Neuronal stem cell (in vitro differentiated cells): ENCODE results near the gene SNRNP200.

Experiments used
- DNase-seq: peaks from one replicate; pipeline ENCODE4 v3.0.0-alpha.2; 2013; ENCODE audit warnings: low spot score
- H2AFZ ChIP-seq: one replicate; pipeline ENCODE4 v1.6.1; 2013; ENCODE audit warnings: mild to moderate bottlenecking, low read length, inconsistent platforms
- H2AK5ac ChIP-seq: 2 replicates; pipeline ENCODE4 v1.6.1; 2013; ENCODE audit warnings: low read depth, mild to moderate bottlenecking, inconsistent platforms, low read length, moderate library complexity, mixed read lengths
- H2BK120ac ChIP-seq: 2 replicates; pipeline ENCODE4 v1.6.1; 2013; ENCODE audit warnings: low read depth, mild to moderate bottlenecking, inconsistent platforms, low read length, moderate library complexity, mixed read lengths
- H2BK12ac ChIP-seq: one replicate; pipeline ENCODE4 v1.6.1; 2013; ENCODE audit warnings: low read length, inconsistent platforms
- H2BK15ac ChIP-seq: 2 replicates; pipeline ENCODE4 v1.6.1; 2013; ENCODE audit warnings: mild to moderate bottlenecking, low read length, inconsistent platforms, mixed read lengths
- H2BK5ac ChIP-seq: one replicate; pipeline ENCODE4 v1.6.1; 2013; ENCODE audit warnings: inconsistent platforms, mild to moderate bottlenecking, low read length, moderate library complexity
- H3K14ac ChIP-seq: one replicate; pipeline ENCODE4 v1.6.1; 2013; ENCODE audit warnings: low read length, inconsistent platforms
- H3K18ac ChIP-seq: 2 replicates; pipeline ENCODE4 v1.6.1; 2013; ENCODE audit warnings: low read length, inconsistent platforms
- H3K23ac ChIP-seq: 2 replicates; pipeline ENCODE4 v1.6.1; 2013; ENCODE audit warnings: low read depth, mild to moderate bottlenecking, mixed read lengths, low read length, inconsistent platforms; ENCODE audit not compliant: poor library complexity
- H3K27ac ChIP-seq: replicated peaks from 3 replicates; pipeline ENCODE4 v1.5.1; 2013; ENCODE audit warnings: low read length, inconsistent platforms
- H3K27me3 ChIP-seq, 3 experiments: 2 replicates each; pipeline ENCODE4 v1.6.1; 2013; ENCODE audit warnings: low read length in 3 of 3, mild to moderate bottlenecking in 2 of 3, inconsistent platforms in 1 of 3, low read depth in 1 of 3, mixed read lengths in 1 of 3, moderate library complexity in 1 of 3; ENCODE audit not compliant: control insufficient read depth in 3 of 3, insufficient read depth in 3 of 3
- H3K36me3 ChIP-seq, 2 donors: replicated peaks in 1 of 2; 2 replicates each; pipeline ENCODE4 v1.6.1; 2013; ENCODE audit warnings: low read length in 2 of 2; ENCODE audit not compliant: control insufficient read depth in 2 of 2, insufficient read depth in 2 of 2
- H3K4ac ChIP-seq: 2 replicates; pipeline ENCODE4 v1.6.1; 2013; ENCODE audit warnings: inconsistent platforms, mild to moderate bottlenecking, low read length, moderate library complexity
- H3K4me1 ChIP-seq, 2 donors: 1 replicate in 1 of 2; 2 replicates in 1 of 2; pipeline ENCODE4 v1.6.1; 2013; ENCODE audit warnings: low read length in 2 of 2, low read depth in 1 of 2; ENCODE audit not compliant: control insufficient read depth in 2 of 2, insufficient read depth in 1 of 2
- H3K4me2 ChIP-seq: one replicate; pipeline ENCODE4 v1.6.1; 2013; ENCODE audit warnings: mild to moderate bottlenecking, low read length, inconsistent platforms; ENCODE audit not compliant: insufficient read depth, poor library complexity, severe bottlenecking
- H3K4me3 ChIP-seq, 2 donors: 2 replicates each; pipeline ENCODE4 v1.5.1; 2013; ENCODE audit warnings: low read length in 2 of 2, mild to moderate bottlenecking in 2 of 2, inconsistent platforms in 1 of 2, moderate library complexity in 1 of 2
- H3K79me1 ChIP-seq: one replicate; pipeline ENCODE4 v1.6.1; 2013; ENCODE audit warnings: low read depth, mild to moderate bottlenecking, inconsistent platforms, low read length, moderate library complexity
- H3K9ac ChIP-seq: one replicate; pipeline ENCODE4 v1.6.1; 2013; ENCODE audit warnings: mild to moderate bottlenecking, low read depth, low read length, inconsistent platforms; ENCODE audit not compliant: poor library complexity
- H3K9me3 ChIP-seq, 2 donors: replicated peaks in 1 of 2; 2 replicates each; pipeline versions ENCODE3 to v1.6.1; 2013; ENCODE audit warnings: low read length in 2 of 2, mild to moderate bottlenecking in 2 of 2, inconsistent platforms in 1 of 2, low read depth in 1 of 2, mixed read lengths in 1 of 2, moderate library complexity in 1 of 2; ENCODE audit not compliant: control insufficient read depth in 2 of 2, insufficient read depth in 1 of 2
- H4K8ac ChIP-seq: one replicate; pipeline ENCODE4 v1.6.1; 2013; ENCODE audit warnings: low read depth, mild to moderate bottlenecking, inconsistent platforms, low read length, moderate library complexity
- H4K91ac ChIP-seq: one replicate; pipeline ENCODE4 v1.6.1; 2013; ENCODE audit warnings: low read length, low read depth, mild to moderate bottlenecking, inconsistent platforms; ENCODE audit not compliant: poor library complexity
- whole genome bisulfite sequencing, 2 donors: extraction: QIAGEN DNeasy Blood & Tissue Kit; methylation state at CpG; one replicate each; pipeline ENCODE4 v1.1.7; 2013; ENCODE audit warnings: missing lambda C conversion rate in 2 of 2, mixed read lengths in 1 of 2; ENCODE audit not compliant: insufficient read length in 2 of 2, insufficient replicate concordance in 1 of 2; ENCODE audit errors: extremely low coverage in 2 of 2; 5-methylcytosine and 5-hydroxymethylcytosine counted together

SNRNP200 gene

DNA sequence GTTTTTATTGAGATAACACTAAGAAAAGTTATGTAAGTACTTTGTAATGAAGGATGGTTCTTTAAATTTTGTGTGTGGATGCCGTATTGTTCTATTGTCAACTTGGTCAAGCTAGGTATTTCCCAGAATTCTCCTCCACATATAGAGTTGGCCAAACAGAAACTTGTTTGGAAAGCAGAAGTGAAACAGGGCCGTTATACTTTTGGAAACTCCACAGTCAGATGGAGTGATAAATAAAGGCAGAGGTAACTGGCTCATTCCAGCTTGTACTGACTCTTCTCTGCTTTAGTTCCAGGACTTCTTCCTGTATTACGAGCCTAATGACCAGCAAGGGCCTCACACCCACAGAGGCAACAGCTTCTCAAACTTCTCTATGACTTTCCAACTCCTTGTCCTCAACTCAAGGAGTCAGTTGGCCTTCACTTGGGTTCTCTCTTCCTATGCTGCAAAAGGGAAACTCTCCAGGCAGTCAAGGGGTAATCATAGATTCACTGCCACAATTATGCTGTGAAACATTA is 80.3 kb downstream of the SNRNP200 start:
- no peak overlapping the region for H4K8ac ChIP-seq
- H3K4me1 ChIP-seq, result no peaks in the 10 kb centered on the region
- H2BK15ac ChIP-seq, result no peak overlapping the region
- H2BK120ac ChIP-seq, result no peak overlapping the region
- H3K23ac ChIP-seq, result no peak overlapping the region
- H3K4ac ChIP-seq, result no peak overlapping the region
- H3K4me3 ChIP-seq, result no peak overlapping the region
- H2BK12ac ChIP-seq, result no peak overlapping the region
- no peak overlapping the region for H2AFZ ChIP-seq
- peaks cover 0 to 6% of the 10 kb centered on the region in 2 donors for H3K36me3 ChIP-seq
- WGBS, 2 donors, result no CpG with 5 or more reads among the region's 3 CpGs
- H2AK5ac ChIP-seq, result no peak overlapping the region
- no peak overlapping the region for H3K14ac ChIP-seq
- H3K79me1 ChIP-seq, result peaks cover 2% of the 10 kb centered on the region
- H3K9ac ChIP-seq, result no peak overlapping the region
- no peak overlapping the region for H4K91ac ChIP-seq
- no peaks in the 10 kb centered on the region for H3K27me3 ChIP-seq
- no peak overlapping the region for H3K18ac ChIP-seq
- H3K9me3 ChIP-seq, result no peaks in the 10 kb centered on the region
- H3K27ac ChIP-seq, result no peak overlapping the region
- DNase-seq, result no peak
- no peak overlapping the region for H2BK5ac ChIP-seq
- H3K4me2 ChIP-seq, result no peak overlapping the region
